ENCODE measurements around the gene SIX5. TPM values are rescaled to one million over a fixed set of nuclear protein-coding genes. Genes with fewer than 3 reads are reported as not detected.

Gene SIX5
- total RNA-seq, 2 experiments from 2014 or later: 9.4 to 15.2 TPM

- no peak overlapping the region for H3K27ac ChIP-seq (ENCODE audit: low read depth, low read length, poor library complexity, severe bottlenecking)
- no peaks in the 10 kb centered on the region for H3K9me3 ChIP-seq (ENCODE audit: low read length)
- no peak overlapping the region for H3K4me3 ChIP-seq (ENCODE audit: low read depth, low read length, poor library complexity, severe bottlenecking)
- H3K36me3 ChIP-seq (ENCODE audit: insufficient read depth, low read length): no peaks in the 10 kb centered on the region
- TF ChIP-seq EZH2phosphoT487 (IDR thresholded peaks at IDR 0.05; ENCODE audit: borderline replicate concordance, low read depth, low read length): no peak
- TF ChIP-seq CTCF (conservative IDR thresholded peaks at IDR 0.05; ENCODE audit: low read length): no peak
- H4K20me1 ChIP-seq (ENCODE audit: insufficient read depth, low read length): no peaks in the 10 kb centered on the region
- intact Hi-C loops (cut with micrococcal nuclease; ENCODE audit: unreplicated experiment): no loop called here
- H2AFZ ChIP-seq (ENCODE audit: low read length): no peak overlapping the region
- H3K4me2 ChIP-seq (ENCODE audit: low read length): no peak overlapping the region
- H3K4me1 ChIP-seq (ENCODE audit: insufficient read depth, low read length, poor library complexity, severe bottlenecking): peaks cover 10% of the 10 kb centered on the region
- DNase-seq (ENCODE audit: low spot score): no peak
- H3K79me2 ChIP-seq (ENCODE audit: insufficient read depth, low read depth, low read length): no peaks in the 10 kb centered on the region
- H3K9me2 ChIP-seq (ENCODE audit: insufficient read depth, low read length): no peaks in the 10 kb centered on the region
- ChIA-PET POLR2A (interaction anchor here (0.6 kb wide), 1 partner anchor 913 kb away, joined by 3 read pairs; no protein-coding TSS in a partner anchor), CTCF (ENCODE audit: unreplicated experiment) (no interaction called here)
- no TSS peak for BruUV-seq (replicated peaks)
Measured at GRCh38 chr19:45764945-45765701, 3.9 kb downstream of the SIX5 start.

GRCh38 chr19:45764475-45764874, 4.6 kb downstream of the SIX5 start:
- H3K79me2 ChIP-seq (ENCODE audit: insufficient read depth, low read depth, low read length): no peaks in the 10 kb centered on the region
- H4K20me1 ChIP-seq (ENCODE audit: insufficient read depth, low read length): no peaks in the 10 kb centered on the region
- no peaks in the 10 kb centered on the region for H3K9me3 ChIP-seq (ENCODE audit: low read length)
- no peak for DNase-seq (ENCODE audit: low spot score)
- no peak overlapping the region for H3K4me3 ChIP-seq (ENCODE audit: low read depth, low read length, poor library complexity, severe bottlenecking)
- BruUV-seq (replicated peaks): no TSS peak
- intact Hi-C loops (cut with micrococcal nuclease; ENCODE audit: unreplicated experiment): no loop called here
- H3K4me1 ChIP-seq (ENCODE audit: insufficient read depth, low read length, poor library complexity, severe bottlenecking): peaks cover 7% of the 10 kb centered on the region
- no peaks in the 10 kb centered on the region for H3K9me2 ChIP-seq (ENCODE audit: insufficient read depth, low read length)
- CTCF ChIA-PET (ENCODE audit: unreplicated experiment): no interaction called here
- H3K4me2 ChIP-seq (ENCODE audit: low read length): no peak overlapping the region
- TF ChIP-seq CTCF (conservative IDR thresholded peaks at IDR 0.05; ENCODE audit: low read length): no peak
- no peak for TF ChIP-seq EZH2phosphoT487 (IDR thresholded peaks at IDR 0.05; ENCODE audit: borderline replicate concordance, low read depth, low read length)
- no peaks in the 10 kb centered on the region for H3K36me3 ChIP-seq (ENCODE audit: insufficient read depth, low read length)
- H3K27ac ChIP-seq (ENCODE audit: low read depth, low read length, poor library complexity, severe bottlenecking): no peak overlapping the region
- POLR2A ChIA-PET: no interaction called here
- H2AFZ ChIP-seq (ENCODE audit: low read length): no peak overlapping the region

DNA sequence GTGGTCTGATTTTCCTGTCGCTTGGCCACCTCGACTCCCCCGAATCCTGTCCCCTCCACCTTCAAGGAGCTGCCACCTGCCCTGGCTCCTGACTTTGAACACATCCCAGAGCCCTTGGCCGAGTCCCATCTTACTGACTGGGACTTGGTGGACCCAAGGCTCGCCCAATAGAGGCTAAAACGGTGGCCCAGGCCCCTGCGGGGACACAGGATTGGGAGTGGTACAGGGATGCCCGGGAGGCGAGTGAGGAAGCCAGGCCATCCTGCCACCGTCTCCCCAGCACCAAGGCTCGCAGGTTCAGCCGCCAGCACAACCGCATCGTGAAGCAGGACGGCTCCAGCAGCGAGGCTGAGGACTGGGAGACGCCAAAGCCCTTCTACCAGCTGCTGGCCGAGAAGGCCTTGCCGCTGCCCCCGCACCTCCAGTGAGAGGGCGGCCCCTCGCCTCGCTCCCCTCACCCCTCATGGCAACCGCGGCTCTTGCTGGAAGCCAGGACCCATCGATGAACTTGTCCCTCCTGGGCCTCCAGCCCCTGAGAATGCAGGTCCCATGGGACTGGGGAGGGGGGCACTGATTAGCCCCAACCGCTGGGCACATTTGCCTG, 5.3 kb downstream of the SIX5 start:
- H3K27ac ChIP-seq (ENCODE audit: low read depth, low read length, poor library complexity, severe bottlenecking): no peak overlapping the region
- no peaks in the 10 kb centered on the region for H3K79me2 ChIP-seq (ENCODE audit: insufficient read depth, low read depth, low read length)
- TF ChIP-seq EZH2phosphoT487 (IDR thresholded peaks at IDR 0.05; ENCODE audit: borderline replicate concordance, low read depth, low read length): no peak
- no peak for TF ChIP-seq CTCF (conservative IDR thresholded peaks at IDR 0.05; ENCODE audit: low read length)
- no peaks in the 10 kb centered on the region for H4K20me1 ChIP-seq (ENCODE audit: insufficient read depth, low read length)
- H3K4me3 ChIP-seq (ENCODE audit: low read depth, low read length, poor library complexity, severe bottlenecking): no peak overlapping the region
- H3K9me2 ChIP-seq (ENCODE audit: insufficient read depth, low read length): no peaks in the 10 kb centered on the region
- POLR2A ChIA-PET: interaction anchor here (0.5 kb wide), 2 partner anchors 47 to 130 kb away, joined by 3 read pairs; no protein-coding TSS in a partner anchor
- peaks cover 7% of the 10 kb centered on the region for H3K4me1 ChIP-seq (ENCODE audit: insufficient read depth, low read length, poor library complexity, severe bottlenecking)
- CTCF ChIA-PET (ENCODE audit: unreplicated experiment): no interaction called here
- H3K4me2 ChIP-seq (ENCODE audit: low read length): no peak overlapping the region
- BruUV-seq (replicated peaks): no TSS peak
- no peaks in the 10 kb centered on the region for H3K36me3 ChIP-seq (ENCODE audit: insufficient read depth, low read length)
- no peak overlapping the region for H2AFZ ChIP-seq (ENCODE audit: low read length)
- no peak for DNase-seq (ENCODE audit: low spot score)
- intact Hi-C loops (cut with micrococcal nuclease; ENCODE audit: unreplicated experiment): no loop called here
- H3K9me3 ChIP-seq (ENCODE audit: low read length): no peaks in the 10 kb centered on the region
